ENCODE results near the gene SORCS3.

SORCS3 gene

GRCh38 chr10:104816501-104816900 lies 175.4 kb downstream of the SORCS3 start:
- TF ChIP-seq CTCF (conservative IDR thresholded peaks at IDR 0.05): no peak
- no peak for TF ChIP-seq ZFX (IDR thresholded peaks at IDR 0.05)

GRCh38 chr10:104819731-104820130 lies 178.6 kb downstream of the SORCS3 start:
- H3K27ac ChIP-seq: peak overlapping the region; percentile 29; the same call in 1 of the 2 replicates
- TF ChIP-seq CTCF (conservative IDR thresholded peaks at IDR 0.05): no peak
- TF ChIP-seq ZFX (IDR thresholded peaks at IDR 0.05): no peak

More at GRCh38 chr10:104816501-104816900, 175.4 kb downstream of the SORCS3 start:
- no peak overlapping the region for H3K27ac ChIP-seq

- TF ChIP-seq ZFX (IDR thresholded peaks at IDR 0.05): no peak
- no peak for TF ChIP-seq CTCF (conservative IDR thresholded peaks at IDR 0.05)
- peak overlapping the region; percentile 87; the same call in 1 of the 2 replicates for H3K27ac ChIP-seq
Measured at GRCh38 chr10:104822088-104822487, 181.0 kb downstream of the SORCS3 start.

- no peak overlapping the region for H3K27ac ChIP-seq
- no peak for TF ChIP-seq ZFX (IDR thresholded peaks at IDR 0.05)
- no peak for TF ChIP-seq CTCF (conservative IDR thresholded peaks at IDR 0.05)
Measured at GRCh38 chr10:104824380-104825006, 183.4 kb downstream of the SORCS3 start.

GRCh38 chr10:104831272-104831671 lies 190.2 kb downstream of the SORCS3 start:
- TF ChIP-seq ZFX (IDR thresholded peaks at IDR 0.05) (no peak), CTCF (conservative IDR thresholded peaks at IDR 0.05) (no peak)
- H3K27ac ChIP-seq: no peak overlapping the region

DNA sequence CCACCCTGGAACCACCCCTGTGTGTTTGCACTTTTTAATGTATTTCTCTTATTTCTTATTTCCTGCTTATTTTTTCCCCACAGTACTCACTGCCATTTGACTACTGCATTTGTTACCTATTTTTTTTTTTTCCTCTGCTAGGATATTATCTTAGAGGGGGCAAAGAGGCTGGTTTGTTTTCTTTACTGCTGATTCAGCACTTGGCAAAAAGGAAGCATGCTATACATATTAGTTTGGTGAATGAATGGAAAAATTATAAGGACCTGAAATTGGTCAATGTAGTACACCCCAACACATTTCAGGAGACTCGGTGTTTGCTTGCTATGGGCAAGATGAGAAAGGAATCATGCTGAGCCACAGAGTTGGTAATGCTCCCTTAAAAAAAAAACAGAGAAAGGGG lies 193.5 kb downstream of the SORCS3 start:
- no peak overlapping the region for H3K27ac ChIP-seq
- TF ChIP-seq ZFX (IDR thresholded peaks at IDR 0.05) (no peak), CTCF (conservative IDR thresholded peaks at IDR 0.05) (no peak)

GRCh38 chr10:104835422-104835821 lies 194.3 kb downstream of the SORCS3 start:
- no peak overlapping the region for H3K27ac ChIP-seq
- TF ChIP-seq CTCF (conservative IDR thresholded peaks at IDR 0.05) (no peak), ZFX (IDR thresholded peaks at IDR 0.05) (no peak)

Measured in C4-2B (cell line).